Measurements from ENCODE around the gene BTBD10.
"Not testable (repeated sequence)": the region's sequence is repeated elsewhere in the genome, so short reads cannot be mapped to it uniquely, and the experiment has no call there.

DNA sequence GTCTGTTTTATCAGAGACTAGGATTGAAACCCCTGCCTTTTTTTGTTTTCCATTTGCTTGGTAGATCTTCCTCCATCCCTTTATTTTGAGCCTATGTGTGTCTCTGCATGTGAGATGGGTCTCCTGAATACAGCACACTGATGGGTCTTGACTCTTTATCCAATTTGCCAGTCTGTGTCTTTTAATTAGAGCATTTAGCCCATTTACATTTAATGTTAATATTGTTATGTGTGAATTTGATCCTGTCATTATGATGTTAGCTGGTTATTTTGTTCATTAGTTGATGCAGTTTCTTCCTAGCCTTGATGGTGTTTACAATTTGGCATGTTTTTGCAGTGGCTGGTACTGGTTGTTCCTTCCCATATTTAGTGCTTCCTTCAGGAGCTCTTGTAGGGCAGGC is 64.7 kb downstream of the BTBD10 start:
- TF ChIP-seq POLR2A, CTCF (IDR thresholded peaks at IDR 0.05): not testable (repeated sequence)

Measured in Peyer's patch (tissue), 4 donors.